DMS114 treated with DMSO at 0.1 percent for 48 hours (cell line): ENCODE results near the gene ADGRB3.

Experiments
- DNase-seq: peaks from one replicate; lab custom pipeline; 2025; ENCODE audit not compliant: unreplicated experiment; lab: John Stamatoyannopoulos, UW

ADGRB3 gene

DNA sequence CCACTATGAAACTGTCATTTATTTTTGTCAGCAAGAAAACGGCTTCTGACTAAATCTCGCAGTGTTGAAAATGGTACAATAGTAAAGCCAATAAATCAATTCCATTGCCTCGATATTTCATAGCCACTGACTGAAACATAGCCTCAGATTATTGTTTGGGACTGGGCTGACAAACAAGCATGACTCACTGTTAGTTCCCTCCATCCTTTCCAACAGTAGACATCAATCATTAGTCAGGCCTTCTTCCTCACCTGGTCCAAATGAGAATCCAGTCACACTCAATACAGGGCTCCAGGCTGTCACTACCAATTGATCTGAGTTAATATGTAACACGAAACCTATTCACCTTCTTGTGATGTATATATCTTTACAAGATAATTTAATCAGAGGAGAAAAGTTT lies 66.1 kb downstream of the ADGRB3 start:
- no peak for DNase-seq

DNA sequence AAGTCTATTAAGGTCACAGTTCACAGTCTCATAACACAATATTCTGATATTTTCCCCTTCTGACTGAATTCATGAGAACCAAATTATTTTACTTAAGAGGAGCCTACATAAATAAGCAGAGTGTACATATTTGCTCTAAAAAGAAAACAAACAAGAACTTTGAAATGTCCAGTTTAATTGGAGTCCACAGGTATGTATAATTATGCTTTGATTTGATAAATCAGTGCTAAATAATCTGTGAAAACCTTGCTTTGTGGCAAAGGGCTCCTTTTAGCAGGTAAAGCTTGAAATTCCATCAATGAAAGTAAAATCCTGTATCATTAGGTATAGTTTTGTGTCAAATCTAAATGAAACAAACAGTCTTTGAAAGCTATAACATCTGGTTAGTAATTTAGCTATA lies 69.4 kb downstream of the ADGRB3 start:
- DNase-seq: no peak

- DNase-seq: no peak
Measured at GRCh38 chr6:68709091-68709490, 74.0 kb downstream of the ADGRB3 start.

- DNase-seq: no peak
Measured at GRCh38 chr6:68709882-68710281, 74.8 kb downstream of the ADGRB3 start.

GRCh38 chr6:68710496-68710895 lies 75.4 kb downstream of the ADGRB3 start:
- no peak for DNase-seq

GRCh38 chr6:68710916-68711315 lies 75.8 kb downstream of the ADGRB3 start:
- DNase-seq: no peak

GRCh38 chr6:68711386-68712000 lies 76.4 kb downstream of the ADGRB3 start:
- DNase-seq: no peak

DNA sequence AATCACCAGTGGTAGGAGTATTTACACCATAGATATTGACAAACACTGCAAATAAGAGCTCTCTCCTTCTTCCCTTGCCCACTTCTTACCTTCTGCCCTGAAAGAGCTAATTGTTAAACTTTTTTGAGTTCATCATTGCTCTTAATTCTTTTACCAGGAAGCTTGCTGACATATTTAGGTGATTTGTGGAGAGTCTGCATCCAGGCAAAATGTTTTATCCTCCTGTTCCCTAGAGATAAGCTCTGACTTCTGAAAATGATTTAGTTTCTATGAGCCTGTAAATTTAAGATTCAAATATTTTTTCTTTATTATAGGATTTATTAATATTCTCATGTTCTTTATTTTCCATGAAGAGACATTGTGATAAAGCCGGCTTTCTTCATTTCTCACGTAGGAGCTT lies 81.5 kb downstream of the ADGRB3 start:
- no peak for DNase-seq

DNA sequence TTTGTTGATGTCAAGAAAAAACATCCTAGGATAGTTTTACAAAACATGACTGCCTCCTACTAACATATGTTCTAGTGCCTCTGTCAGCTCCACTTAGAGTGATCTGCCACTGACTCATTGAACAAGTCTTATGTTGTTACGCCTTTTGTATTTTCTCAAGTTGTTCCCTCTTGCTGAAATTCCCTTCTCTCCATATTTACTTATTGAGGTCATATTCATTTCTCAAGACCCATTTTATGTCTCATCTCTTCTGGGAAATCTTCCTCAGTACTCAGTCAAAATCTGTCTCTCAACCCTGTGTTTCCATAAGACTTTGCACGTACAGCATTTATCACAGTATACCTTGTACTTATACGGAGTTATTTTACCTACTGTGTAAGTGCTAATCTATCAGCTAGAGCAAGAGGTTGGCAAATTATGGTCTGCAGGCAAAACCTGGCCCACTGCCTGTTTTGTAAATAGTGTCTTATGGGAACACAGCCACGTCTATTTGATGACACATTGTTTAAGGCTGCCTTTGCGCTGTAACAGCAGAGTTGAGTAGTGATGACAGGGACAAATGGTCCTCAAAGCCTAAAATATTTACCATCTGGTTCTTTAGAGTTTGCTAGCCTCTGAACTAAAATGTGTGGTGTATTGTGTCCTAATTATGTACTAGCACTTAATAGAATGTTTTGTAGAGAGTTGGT lies 83.4 kb downstream of the ADGRB3 start:
- no peak for DNase-seq

- no peak for DNase-seq
Measured at GRCh38 chr6:68719761-68720160, 84.7 kb downstream of the ADGRB3 start.

GRCh38 chr6:68722891-68723527 lies 87.9 kb downstream of the ADGRB3 start:
- no peak for DNase-seq

DNA sequence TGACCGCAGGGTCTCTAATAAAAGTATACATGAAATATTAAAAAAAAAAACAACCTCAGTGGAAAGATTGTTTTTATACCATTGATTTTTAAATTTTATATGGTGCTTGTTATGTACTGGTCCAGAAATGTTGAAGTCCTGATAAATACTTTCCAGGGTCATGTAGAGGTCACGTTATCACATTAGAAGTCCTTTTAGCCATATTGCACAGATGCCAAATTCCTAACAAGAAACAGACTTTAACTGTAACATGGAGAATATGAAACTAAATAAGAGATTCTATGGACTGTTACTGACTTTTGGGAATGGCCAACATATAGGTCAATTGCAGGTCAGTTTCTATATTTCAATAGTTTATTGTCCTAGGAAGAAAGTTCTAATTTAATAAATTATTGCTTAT lies 89.0 kb downstream of the ADGRB3 start:
- no peak for DNase-seq

DNA sequence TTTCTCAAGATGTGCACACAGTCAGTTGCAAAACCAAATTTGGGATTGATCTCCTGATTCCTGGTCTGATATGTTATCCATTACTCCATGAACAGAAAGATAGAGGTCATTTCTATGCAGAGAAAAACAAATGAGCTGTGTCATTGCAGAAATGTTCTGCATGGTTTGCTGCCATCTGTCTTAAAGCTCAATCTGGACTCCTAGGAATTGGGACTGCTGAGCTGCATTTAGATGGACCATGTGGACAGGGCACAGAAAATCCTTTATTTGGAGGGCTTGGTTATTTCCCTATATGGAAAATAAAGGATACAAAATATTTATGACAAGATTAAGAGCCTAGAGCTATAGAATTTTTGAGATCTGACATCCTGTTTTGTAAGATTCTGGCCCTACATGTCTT lies 91.3 kb downstream of the ADGRB3 start:
- no peak for DNase-seq

GRCh38 chr6:68726992-68727391 lies 91.9 kb downstream of the ADGRB3 start:
- DNase-seq: no peak

DNA sequence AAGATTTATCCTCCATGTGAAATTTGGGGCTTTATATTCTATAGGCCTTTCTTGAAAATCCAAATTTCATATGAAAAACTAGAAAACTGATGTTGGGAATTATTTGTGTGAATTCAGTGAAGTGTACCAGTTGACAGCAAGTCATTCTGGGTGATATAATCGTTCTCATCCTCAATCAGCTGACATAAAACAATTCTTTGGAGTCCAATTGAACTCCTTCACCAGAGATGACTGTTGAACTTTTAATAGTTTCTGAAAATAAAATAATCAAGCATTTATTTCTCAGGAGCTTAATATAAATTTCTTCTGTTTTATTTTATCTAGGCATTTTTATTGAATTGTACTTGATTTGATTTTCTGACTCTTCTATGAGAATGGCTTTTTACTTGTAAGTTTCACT lies 92.6 kb downstream of the ADGRB3 start:
- DNase-seq: no peak

DNA sequence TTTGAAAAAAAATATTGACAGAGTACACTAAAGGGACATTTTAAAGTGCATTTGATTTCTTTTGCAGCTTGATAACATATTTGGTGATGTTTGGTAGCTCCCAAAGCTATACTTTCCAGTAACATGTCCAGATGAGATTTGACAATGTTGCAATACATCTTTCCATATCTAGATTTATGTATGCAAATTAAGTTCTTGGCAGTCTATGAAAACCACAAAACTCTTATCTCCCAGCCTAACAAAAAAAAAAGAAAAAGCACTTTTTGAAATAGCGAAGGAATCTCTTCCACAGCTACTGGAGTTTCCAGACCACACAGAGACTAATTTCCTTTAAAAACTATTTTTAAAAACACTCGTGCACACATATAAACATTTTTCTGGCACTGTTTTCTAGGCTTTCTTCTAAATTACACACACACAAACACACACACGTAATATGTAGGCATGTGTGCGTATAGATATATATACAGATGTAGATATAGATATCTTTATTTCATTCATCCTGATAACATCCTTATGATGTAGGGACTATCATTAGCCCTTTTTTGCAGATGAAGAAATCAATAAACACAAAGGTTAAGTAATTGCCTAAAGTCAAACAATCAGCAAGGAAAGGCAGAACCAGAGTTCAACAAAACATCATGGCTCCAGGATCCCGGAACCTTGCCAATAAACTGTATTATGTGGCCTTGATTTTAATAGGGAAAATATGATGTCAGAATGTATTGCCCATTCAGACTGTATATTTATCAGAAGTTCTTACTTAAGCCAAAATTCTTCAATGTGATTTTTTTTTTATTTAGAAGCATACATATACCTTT lies 93.3 kb downstream of the ADGRB3 start:
- DNase-seq: no peak

DNA sequence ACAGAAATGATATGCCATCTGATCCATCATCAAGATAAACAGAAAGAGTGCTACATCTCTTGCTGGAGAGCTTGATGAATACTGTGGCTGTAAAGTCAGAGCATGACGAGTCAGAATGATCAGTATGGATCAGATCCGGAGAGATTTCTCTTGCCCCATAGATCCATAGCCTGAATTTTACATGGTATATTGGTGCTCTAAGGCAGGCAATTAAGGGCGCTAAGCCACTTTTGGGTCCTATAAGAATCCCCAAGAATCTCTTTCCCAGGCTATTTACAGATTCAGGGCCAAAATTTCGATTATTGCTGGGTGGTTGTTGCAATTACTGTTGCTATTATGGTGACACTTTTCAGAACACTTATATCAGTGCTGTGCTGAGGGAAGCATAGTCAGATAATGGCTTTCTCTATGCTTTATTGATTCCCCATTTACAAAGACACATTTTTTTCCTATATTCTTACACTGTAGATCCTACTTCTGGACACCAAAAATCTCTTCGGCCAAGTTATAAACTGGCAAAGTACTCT lies 94.4 kb downstream of the ADGRB3 start:
- DNase-seq: no peak

DNA sequence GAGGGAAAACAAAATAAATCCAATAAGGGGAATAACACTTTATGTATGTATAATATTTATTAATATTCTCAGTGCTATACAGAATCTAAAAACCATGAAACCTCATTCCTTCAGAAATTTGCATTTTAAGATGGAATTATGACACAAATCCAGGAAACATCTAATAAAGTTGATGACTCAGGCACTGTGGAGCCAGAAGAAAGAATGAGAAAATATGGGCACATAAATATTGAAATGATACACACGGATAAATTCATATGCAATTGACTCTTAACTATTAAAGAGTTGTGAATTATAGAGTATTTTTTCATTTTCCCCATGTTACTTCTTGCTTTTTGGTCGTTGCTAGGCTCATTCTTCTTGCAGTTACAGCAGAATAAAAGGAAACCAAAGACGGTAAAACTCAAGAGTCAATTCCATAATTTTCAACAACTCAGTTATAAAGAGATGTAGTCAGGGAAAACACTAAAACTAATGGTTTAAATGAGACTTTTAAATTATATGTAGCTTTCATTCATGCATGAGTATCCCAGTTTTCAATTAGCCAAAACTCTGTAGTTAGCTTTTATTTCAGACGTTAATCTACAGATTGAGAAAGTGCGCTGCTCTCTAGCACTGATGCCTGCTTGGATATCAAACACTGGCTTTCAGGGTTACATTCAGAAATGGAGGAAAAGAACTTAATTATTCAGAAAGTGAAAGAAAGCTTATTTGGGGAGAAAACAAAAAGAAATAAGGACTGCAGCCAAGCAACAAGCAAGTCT lies 95.4 kb downstream of the ADGRB3 start:
- DNase-seq: no peak

DNA sequence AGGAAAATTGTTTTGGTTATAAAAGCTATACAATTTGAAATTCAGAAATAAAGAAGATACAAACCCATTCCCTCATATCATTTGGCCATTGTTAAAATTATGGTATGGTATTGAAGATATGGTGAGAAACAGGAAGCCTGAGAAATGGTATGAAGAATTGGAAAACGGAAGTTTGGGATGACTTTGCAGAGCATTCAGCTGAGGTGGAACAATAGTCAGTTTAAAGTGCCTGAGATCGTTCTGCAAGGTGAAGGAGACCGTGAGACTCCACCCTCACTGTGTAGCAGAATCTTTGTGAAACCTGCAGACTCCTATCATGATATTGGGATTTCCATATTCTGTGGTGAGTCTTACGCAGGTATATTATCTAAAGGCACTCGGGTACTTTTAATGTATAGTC lies 97.3 kb downstream of the ADGRB3 start:
- no peak for DNase-seq

- DNase-seq: no peak
Measured at GRCh38 chr6:68735866-68736265, 100.8 kb downstream of the ADGRB3 start.

- DNase-seq: no peak
Measured at GRCh38 chr6:68737061-68737460, 102.0 kb downstream of the ADGRB3 start.
